ENCODE data around the gene PDE11A. TPM values are rescaled to one million over a fixed set of nuclear protein-coding genes. Genes with fewer than 3 reads are reported as not detected.

The PDE11A gene
- total RNA-seq, 4 donors from 2014 or later, result 0.37 to 1.2 (median 1.1) TPM; not detected in 1

GRCh38 chr2:177575358-177575757 is 497.2 kb downstream of the PDE11A start:
- in situ Hi-C loops (cut with MboI; ENCODE audit: low pct_ligation_motif_present in 1 of 4, low pct_unique_long_range_greater_than_20kb in 1 of 4, low sequenced_read_pairs in 3 of 4), result no loop called here
- no peak overlapping the region for H3K4me3 ChIP-seq
- intact Hi-C loops (cut with DNase I; ENCODE audit: low total_unique reads), result no loop called here
- H3K27me3 ChIP-seq, result no peaks in the 10 kb centered on the region
- H3K9me3 ChIP-seq, result no peaks in the 10 kb centered on the region
- H3K27ac ChIP-seq, result no peak overlapping the region
- no peak for DNase-seq
- peaks cover 0 to 12% (median 2%) of the 10 kb centered on the region in 4 donors for H3K4me1 ChIP-seq
- TF ChIP-seq, protein P1, sequence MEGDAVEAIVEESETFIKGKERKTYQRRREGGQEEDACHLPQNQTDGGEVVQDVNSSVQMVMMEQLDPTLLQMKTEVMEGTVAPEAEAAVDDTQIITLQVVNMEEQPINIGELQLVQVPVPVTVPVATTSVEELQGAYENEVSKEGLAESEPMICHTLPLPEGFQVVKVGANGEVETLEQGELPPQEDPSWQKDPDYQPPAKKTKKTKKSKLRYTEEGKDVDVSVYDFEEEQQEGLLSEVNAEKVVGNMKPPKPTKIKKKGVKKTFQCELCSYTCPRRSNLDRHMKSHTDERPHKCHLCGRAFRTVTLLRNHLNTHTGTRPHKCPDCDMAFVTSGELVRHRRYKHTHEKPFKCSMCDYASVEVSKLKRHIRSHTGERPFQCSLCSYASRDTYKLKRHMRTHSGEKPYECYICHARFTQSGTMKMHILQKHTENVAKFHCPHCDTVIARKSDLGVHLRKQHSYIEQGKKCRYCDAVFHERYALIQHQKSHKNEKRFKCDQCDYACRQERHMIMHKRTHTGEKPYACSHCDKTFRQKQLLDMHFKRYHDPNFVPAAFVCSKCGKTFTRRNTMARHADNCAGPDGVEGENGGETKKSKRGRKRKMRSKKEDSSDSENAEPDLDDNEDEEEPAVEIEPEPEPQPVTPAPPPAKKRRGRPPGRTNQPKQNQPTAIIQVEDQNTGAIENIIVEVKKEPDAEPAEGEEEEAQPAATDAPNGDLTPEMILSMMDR (IDR thresholded peaks at IDR 0.05), result no peak
- TF ChIP-seq POLR2AphosphoS5 (IDR thresholded peaks at IDR 0.05) (no peak), POLR2A (IDR thresholded peaks at IDR 0.05) (no peak), EP300 (IDR thresholded peaks at IDR 0.05; ENCODE audit: low read depth) (no peak)
- no peaks in the 10 kb centered on the region for H3K36me3 ChIP-seq
- WGBS, 2 donors (ENCODE audit: low coverage in 1 of 2), result 82% methylated on average over 2 of the region's 2 CpGs; no CpG with 5 or more reads in 1 of the 2 donors

- Histone ChIP-seq H3K27ac (no peak overlapping the region), H3K9me3 (no peaks in the 10 kb centered on the region), H3K36me3 (no peaks in the 10 kb centered on the region), H3K27me3 (no peaks in the 10 kb centered on the region), H3K4me3 (no peak overlapping the region), H3K4me1 (peaks cover 0 to 2% (median 0%) of the 10 kb centered on the region in 4 donors)
- DNase-seq, result no peak
- WGBS, 2 donors (ENCODE audit: low coverage in 1 of 2), result 82 to 89% methylated on average over 5 to 7 of the region's 7 CpGs
- TF ChIP-seq, protein P1 (IDR thresholded peaks at IDR 0.05), result no peak
- TF ChIP-seq POLR2AphosphoS5 (IDR thresholded peaks at IDR 0.05), result no peak
- no peak for TF ChIP-seq POLR2A (IDR thresholded peaks at IDR 0.05)
- TF ChIP-seq EP300 (IDR thresholded peaks at IDR 0.05; ENCODE audit: low read depth), result no peak
- in situ Hi-C loops (cut with MboI; ENCODE audit: low pct_ligation_motif_present in 1 of 4, low pct_unique_long_range_greater_than_20kb in 1 of 4, low sequenced_read_pairs in 3 of 4), result no loop called here
- intact Hi-C loops (cut with DNase I; ENCODE audit: low total_unique reads), result no loop called here
These were observed 498.2 kb downstream of the PDE11A start for GRCh38 chr2:177574356-177574755.

Small RNA genes within 50 kb of the gene (small RNA-seq; reads per million reads assigned to genes)
- gene AC011998.1 (0 to 0.12 (median 0) reads per million in 4 donors), gene RNU6-629P (0 reads per million in 4 donors)

Other genes with a start within 250 kb of the PDE11A start
- gene RBM45, start 39.7 kb upstream of the PDE11A start, total RNA-seq, result 10 to 100 TPM in 3 of 4 donors, 1 to 10 TPM in 1; 6.4 to 20.3 (median 14.9) TPM
- gene OSBPL6, start 121.7 kb upstream of the PDE11A start, total RNA-seq, result 1 to 10 TPM in 3 of 4 donors, under 1 TPM in 1; 0.95 to 4.0 (median 2.5) TPM

Measured in transverse colon (tissue), 4 donors.